ENCODE results near the gene CHRND.

DNA sequence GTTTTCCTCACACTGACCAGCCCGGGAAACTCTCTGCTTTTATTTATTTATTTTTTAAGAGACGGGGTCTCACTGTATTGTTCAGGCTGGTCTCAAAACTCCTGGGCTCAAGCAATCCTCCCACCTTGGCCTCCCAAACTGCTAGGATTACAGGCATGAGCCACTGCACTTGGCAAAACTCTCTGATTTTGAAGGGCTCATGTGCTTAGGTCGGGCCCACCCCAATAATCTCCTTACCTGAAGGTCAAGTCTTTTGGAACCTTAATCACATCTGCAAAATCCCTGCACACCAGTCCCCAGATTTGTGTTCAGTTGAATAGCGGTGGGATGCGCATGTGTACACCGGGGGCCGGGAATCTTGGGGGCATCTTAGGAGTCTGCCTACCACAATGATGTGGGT is 30.7 kb upstream of the CHRND start:
- TF ChIP-seq CTCF (IDR thresholded peaks at IDR 0.05) (no peak), POLR2A (IDR thresholded peaks at IDR 0.05) (no peak)
